ENCODE results near the gene SLC17A1.

Gene SLC17A1

DNA sequence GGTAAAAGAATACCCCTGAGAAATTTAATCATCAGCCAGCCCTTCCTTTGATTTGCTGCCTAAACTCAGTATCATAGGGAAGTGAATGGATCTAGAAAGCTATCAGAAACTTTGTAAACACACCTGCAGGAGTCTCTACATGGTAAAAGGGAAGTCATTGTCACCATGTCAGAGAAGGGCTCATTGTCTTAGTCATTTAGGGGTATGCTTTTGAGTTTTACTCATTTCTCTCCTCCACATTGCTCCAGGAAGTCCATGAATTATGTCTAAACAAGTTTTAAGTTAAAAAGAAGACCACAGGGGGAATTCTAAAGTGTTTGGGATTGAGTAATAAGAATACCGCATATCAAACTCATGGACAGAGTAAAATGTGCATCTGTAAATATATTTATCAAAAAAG is 2.5 kb downstream of the SLC17A1 start:
- TF ChIP-seq, protein P1, sequence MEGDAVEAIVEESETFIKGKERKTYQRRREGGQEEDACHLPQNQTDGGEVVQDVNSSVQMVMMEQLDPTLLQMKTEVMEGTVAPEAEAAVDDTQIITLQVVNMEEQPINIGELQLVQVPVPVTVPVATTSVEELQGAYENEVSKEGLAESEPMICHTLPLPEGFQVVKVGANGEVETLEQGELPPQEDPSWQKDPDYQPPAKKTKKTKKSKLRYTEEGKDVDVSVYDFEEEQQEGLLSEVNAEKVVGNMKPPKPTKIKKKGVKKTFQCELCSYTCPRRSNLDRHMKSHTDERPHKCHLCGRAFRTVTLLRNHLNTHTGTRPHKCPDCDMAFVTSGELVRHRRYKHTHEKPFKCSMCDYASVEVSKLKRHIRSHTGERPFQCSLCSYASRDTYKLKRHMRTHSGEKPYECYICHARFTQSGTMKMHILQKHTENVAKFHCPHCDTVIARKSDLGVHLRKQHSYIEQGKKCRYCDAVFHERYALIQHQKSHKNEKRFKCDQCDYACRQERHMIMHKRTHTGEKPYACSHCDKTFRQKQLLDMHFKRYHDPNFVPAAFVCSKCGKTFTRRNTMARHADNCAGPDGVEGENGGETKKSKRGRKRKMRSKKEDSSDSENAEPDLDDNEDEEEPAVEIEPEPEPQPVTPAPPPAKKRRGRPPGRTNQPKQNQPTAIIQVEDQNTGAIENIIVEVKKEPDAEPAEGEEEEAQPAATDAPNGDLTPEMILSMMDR (IDR thresholded peaks at IDR 0.05; ENCODE audit: low read depth, low read length) = no peak
- Histone ChIP-seq H3K4me1 (no peaks in the 10 kb centered on the region), H3K4me3 (ENCODE audit: low read depth, low read length) (no peak overlapping the region), H3K36me3 (no peaks in the 10 kb centered on the region), H3K27me3 (no peaks in the 10 kb centered on the region), H3K9me3 (no peaks in the 10 kb centered on the region)
- DNase-seq = no peak

DNA sequence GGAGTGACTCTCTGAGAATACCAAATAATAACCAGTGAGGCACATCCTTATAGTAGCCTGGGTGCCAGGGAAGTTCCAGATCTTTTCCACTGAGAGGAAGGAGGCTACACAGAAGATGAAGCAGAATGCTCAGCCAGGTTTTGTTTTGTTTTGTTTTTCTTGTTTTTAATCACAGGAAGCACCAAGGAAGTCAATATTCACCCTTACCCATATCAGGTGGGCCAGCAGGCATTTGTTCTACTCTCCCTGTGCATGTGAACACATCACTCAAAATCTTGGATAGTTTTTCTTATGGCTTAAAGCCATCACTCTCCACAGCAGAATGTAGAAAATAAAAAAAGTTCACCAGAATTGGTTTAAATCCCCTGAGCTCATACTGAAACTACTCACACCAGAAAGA is 10.5 kb downstream of the SLC17A1 start:
- TF ChIP-seq, protein P1 (IDR thresholded peaks at IDR 0.05; ENCODE audit: low read depth, low read length) = no peak
- Histone ChIP-seq H3K36me3 (no peaks in the 10 kb centered on the region), H3K4me3 (ENCODE audit: low read depth, low read length) (no peak overlapping the region), H3K27me3 (no peaks in the 10 kb centered on the region), H3K9me3 (no peaks in the 10 kb centered on the region), H3K4me1 (no peaks in the 10 kb centered on the region)
- no peak for DNase-seq

GRCh38 chr6:25816252-25816651 is 15.6 kb downstream of the SLC17A1 start:
- H3K4me3 ChIP-seq (ENCODE audit: low read depth, low read length) = no peak overlapping the region
- TF ChIP-seq, protein P1 (IDR thresholded peaks at IDR 0.05; ENCODE audit: low read depth, low read length) = no peak
- no peaks in the 10 kb centered on the region for H3K36me3 ChIP-seq
- H3K4me1 ChIP-seq = no peaks in the 10 kb centered on the region
- H3K9me3 ChIP-seq = no peaks in the 10 kb centered on the region
- no peak for DNase-seq
- no peaks in the 10 kb centered on the region for H3K27me3 ChIP-seq

- TF ChIP-seq, protein P1 (IDR thresholded peaks at IDR 0.05; ENCODE audit: low read depth, low read length) = no peak
- no peak overlapping the region for H3K4me3 ChIP-seq (ENCODE audit: low read depth, low read length)
- H3K27me3 ChIP-seq = no peaks in the 10 kb centered on the region
- no peaks in the 10 kb centered on the region for H3K9me3 ChIP-seq
- H3K36me3 ChIP-seq = no peaks in the 10 kb centered on the region
- DNase-seq = no peak
- H3K4me1 ChIP-seq = no peaks in the 10 kb centered on the region
Observed at GRCh38 chr6:25815194-25815593, 16.7 kb downstream of the SLC17A1 start.

DNA sequence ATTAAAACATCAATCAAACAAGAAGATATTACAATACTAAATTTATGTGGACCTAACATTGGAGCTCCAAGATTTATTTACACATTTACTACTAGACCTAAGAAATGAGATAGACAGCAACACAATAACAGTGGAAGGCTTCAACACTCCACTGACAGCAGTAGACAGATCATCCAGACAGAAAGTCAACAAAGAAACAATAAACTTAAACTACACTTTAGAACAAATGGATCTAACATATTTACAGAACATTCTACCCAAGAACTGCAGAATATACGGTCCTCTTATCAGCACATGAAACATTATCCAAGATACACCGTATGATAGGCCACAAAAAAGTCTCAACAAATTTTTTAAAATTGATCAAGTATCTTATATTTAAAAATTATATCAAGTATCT is 27.0 kb downstream of the SLC17A1 start:
- Histone ChIP-seq H3K4me1 (no peaks in the 10 kb centered on the region), H3K4me3 (ENCODE audit: low read depth, low read length) (no peak overlapping the region), H3K36me3 (no peaks in the 10 kb centered on the region), H3K27me3 (no peaks in the 10 kb centered on the region), H3K9me3 (no peaks in the 10 kb centered on the region)
- no peak for DNase-seq
- TF ChIP-seq, protein P1 (IDR thresholded peaks at IDR 0.05; ENCODE audit: low read depth, low read length) = no peak

- H3K27me3 ChIP-seq = no peaks in the 10 kb centered on the region
- H3K36me3 ChIP-seq = no peaks in the 10 kb centered on the region
- TF ChIP-seq, protein P1 (IDR thresholded peaks at IDR 0.05; ENCODE audit: low read depth, low read length) = no peak
- no peak overlapping the region for H3K4me3 ChIP-seq (ENCODE audit: low read depth, low read length)
- H3K9me3 ChIP-seq = no peaks in the 10 kb centered on the region
- no peak for DNase-seq
- H3K4me1 ChIP-seq = no peaks in the 10 kb centered on the region
Observed at GRCh38 chr6:25801436-25801835, 30.4 kb downstream of the SLC17A1 start.

All from BE2C (cell line).